ENCODE measurements around the gene PALB2. TPM values are rescaled to one million over a fixed set of nuclear protein-coding genes. Genes with fewer than 3 reads are reported as not detected.

The PALB2 gene
- total and polyA plus RNA-seq, 2 experiments from 2014 or later = 24.2 to 34.0 TPM

DNA sequence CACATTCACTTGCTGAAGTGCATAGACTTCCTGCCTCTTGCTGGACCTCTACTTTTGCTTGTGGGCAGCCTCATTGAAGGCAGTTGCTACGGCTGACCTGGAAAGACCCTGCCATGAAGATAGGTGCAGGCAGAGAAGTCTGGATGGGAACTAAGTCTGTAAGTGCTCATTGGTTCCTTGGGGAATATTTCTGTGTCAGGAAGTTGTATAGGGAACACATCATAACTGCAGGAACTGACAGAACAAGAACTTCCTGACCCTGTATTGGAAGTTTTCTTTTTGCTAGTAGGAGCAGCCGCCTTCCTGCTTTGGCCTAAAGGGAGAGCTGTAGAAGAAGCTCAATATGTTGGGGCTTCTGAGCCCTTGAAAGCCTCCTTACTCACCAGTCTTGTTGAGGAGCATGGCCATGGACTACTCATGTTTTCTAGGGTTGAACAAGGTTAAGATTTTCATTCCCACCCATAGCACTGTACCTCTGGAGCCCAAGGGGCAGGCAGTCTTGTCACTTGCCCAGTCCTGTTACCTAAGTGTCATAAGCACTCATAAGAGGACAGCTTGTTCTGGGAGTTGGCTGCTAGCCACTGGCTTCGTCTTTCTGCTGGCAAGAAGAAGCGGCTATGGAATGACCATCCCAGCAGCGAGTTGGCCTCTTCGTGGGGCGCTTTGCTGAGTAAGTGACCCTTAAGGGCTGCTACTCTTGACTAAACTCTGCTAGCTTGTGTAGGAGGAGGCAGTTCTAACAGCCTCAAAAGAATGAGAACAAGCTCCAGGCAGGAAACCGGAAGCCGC is 76.3 kb downstream of the PALB2 start:
- peaks cover 87% of the 10 kb centered on the region for H3K36me3 Mint-ChIP-seq (ENCODE audit: low read depth)
- H4K20me1 ChIP-seq (replicated peaks; ENCODE audit: insufficient read depth) = peaks cover 18% of the 10 kb centered on the region
- peaks cover 66% of the 10 kb centered on the region for H3K36me3 ChIP-seq (ENCODE audit: insufficient read depth)
- no peak overlapping the region for H3K4me3 ChIP-seq
- ATAC-seq (no peak), DNase-seq (ENCODE audit: low spot score) (no peak)
- H3K4me3 Mint-ChIP-seq = no peak overlapping the region
- no peaks in the 10 kb centered on the region for H3K4me1 ChIP-seq (ENCODE audit: insufficient read depth)
- no peaks in the 10 kb centered on the region for H3K27me3 Mint-ChIP-seq (ENCODE audit: insufficient read depth, low read depth, poor library complexity)
- H3K79me2 ChIP-seq (replicated peaks; ENCODE audit: insufficient read depth) = peaks cover 34% of the 10 kb centered on the region
- no peak for TF ChIP-seq JUNB (IDR thresholded peaks at IDR 0.05; ENCODE audit: unreplicated experiment)
- TF ChIP-seq CREB1 (CRISPR knock-in tag; IDR thresholded peaks at IDR 0.05; ENCODE audit: low read depth) = no peak
- no peak for TF ChIP-seq EZH2 (IDR thresholded peaks at IDR 0.05; ENCODE audit: low read depth, unreplicated experiment)
- no peak for TF ChIP-seq STAT1 (IDR thresholded peaks at IDR 0.05; ENCODE audit: unreplicated experiment)
- TF ChIP-seq POLR2AphosphoS5 (IDR thresholded peaks at IDR 0.05; ENCODE audit: low read depth) = no peak
- TF ChIP-seq ZNF114 (CRISPR knock-in tag; IDR thresholded peaks at IDR 0.05) = no peak
- no peak for TF ChIP-seq ZNF331 (CRISPR knock-in tag; IDR thresholded peaks at IDR 0.05; ENCODE audit: low read depth)
- no peak for TF ChIP-seq NANOG (IDR thresholded peaks at IDR 0.05; ENCODE audit: borderline replicate concordance)
- TF ChIP-seq, protein P1, sequence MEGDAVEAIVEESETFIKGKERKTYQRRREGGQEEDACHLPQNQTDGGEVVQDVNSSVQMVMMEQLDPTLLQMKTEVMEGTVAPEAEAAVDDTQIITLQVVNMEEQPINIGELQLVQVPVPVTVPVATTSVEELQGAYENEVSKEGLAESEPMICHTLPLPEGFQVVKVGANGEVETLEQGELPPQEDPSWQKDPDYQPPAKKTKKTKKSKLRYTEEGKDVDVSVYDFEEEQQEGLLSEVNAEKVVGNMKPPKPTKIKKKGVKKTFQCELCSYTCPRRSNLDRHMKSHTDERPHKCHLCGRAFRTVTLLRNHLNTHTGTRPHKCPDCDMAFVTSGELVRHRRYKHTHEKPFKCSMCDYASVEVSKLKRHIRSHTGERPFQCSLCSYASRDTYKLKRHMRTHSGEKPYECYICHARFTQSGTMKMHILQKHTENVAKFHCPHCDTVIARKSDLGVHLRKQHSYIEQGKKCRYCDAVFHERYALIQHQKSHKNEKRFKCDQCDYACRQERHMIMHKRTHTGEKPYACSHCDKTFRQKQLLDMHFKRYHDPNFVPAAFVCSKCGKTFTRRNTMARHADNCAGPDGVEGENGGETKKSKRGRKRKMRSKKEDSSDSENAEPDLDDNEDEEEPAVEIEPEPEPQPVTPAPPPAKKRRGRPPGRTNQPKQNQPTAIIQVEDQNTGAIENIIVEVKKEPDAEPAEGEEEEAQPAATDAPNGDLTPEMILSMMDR (conservative IDR thresholded peaks at IDR 0.05; ENCODE audit: low read depth in 2 of 2) = no peak
- TF ChIP-seq, protein P2, sequence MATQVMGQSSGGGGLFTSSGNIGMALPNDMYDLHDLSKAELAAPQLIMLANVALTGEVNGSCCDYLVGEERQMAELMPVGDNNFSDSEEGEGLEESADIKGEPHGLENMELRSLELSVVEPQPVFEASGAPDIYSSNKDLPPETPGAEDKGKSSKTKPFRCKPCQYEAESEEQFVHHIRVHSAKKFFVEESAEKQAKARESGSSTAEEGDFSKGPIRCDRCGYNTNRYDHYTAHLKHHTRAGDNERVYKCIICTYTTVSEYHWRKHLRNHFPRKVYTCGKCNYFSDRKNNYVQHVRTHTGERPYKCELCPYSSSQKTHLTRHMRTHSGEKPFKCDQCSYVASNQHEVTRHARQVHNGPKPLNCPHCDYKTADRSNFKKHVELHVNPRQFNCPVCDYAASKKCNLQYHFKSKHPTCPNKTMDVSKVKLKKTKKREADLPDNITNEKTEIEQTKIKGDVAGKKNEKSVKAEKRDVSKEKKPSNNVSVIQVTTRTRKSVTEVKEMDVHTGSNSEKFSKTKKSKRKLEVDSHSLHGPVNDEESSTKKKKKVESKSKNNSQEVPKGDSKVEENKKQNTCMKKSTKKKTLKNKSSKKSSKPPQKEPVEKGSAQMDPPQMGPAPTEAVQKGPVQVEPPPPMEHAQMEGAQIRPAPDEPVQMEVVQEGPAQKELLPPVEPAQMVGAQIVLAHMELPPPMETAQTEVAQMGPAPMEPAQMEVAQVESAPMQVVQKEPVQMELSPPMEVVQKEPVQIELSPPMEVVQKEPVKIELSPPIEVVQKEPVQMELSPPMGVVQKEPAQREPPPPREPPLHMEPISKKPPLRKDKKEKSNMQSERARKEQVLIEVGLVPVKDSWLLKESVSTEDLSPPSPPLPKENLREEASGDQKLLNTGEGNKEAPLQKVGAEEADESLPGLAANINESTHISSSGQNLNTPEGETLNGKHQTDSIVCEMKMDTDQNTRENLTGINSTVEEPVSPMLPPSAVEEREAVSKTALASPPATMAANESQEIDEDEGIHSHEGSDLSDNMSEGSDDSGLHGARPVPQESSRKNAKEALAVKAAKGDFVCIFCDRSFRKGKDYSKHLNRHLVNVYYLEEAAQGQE (IDR thresholded peaks at IDR 0.05; ENCODE audit: unreplicated experiment) = no peak
- TF ChIP-seq, protein P3, sequence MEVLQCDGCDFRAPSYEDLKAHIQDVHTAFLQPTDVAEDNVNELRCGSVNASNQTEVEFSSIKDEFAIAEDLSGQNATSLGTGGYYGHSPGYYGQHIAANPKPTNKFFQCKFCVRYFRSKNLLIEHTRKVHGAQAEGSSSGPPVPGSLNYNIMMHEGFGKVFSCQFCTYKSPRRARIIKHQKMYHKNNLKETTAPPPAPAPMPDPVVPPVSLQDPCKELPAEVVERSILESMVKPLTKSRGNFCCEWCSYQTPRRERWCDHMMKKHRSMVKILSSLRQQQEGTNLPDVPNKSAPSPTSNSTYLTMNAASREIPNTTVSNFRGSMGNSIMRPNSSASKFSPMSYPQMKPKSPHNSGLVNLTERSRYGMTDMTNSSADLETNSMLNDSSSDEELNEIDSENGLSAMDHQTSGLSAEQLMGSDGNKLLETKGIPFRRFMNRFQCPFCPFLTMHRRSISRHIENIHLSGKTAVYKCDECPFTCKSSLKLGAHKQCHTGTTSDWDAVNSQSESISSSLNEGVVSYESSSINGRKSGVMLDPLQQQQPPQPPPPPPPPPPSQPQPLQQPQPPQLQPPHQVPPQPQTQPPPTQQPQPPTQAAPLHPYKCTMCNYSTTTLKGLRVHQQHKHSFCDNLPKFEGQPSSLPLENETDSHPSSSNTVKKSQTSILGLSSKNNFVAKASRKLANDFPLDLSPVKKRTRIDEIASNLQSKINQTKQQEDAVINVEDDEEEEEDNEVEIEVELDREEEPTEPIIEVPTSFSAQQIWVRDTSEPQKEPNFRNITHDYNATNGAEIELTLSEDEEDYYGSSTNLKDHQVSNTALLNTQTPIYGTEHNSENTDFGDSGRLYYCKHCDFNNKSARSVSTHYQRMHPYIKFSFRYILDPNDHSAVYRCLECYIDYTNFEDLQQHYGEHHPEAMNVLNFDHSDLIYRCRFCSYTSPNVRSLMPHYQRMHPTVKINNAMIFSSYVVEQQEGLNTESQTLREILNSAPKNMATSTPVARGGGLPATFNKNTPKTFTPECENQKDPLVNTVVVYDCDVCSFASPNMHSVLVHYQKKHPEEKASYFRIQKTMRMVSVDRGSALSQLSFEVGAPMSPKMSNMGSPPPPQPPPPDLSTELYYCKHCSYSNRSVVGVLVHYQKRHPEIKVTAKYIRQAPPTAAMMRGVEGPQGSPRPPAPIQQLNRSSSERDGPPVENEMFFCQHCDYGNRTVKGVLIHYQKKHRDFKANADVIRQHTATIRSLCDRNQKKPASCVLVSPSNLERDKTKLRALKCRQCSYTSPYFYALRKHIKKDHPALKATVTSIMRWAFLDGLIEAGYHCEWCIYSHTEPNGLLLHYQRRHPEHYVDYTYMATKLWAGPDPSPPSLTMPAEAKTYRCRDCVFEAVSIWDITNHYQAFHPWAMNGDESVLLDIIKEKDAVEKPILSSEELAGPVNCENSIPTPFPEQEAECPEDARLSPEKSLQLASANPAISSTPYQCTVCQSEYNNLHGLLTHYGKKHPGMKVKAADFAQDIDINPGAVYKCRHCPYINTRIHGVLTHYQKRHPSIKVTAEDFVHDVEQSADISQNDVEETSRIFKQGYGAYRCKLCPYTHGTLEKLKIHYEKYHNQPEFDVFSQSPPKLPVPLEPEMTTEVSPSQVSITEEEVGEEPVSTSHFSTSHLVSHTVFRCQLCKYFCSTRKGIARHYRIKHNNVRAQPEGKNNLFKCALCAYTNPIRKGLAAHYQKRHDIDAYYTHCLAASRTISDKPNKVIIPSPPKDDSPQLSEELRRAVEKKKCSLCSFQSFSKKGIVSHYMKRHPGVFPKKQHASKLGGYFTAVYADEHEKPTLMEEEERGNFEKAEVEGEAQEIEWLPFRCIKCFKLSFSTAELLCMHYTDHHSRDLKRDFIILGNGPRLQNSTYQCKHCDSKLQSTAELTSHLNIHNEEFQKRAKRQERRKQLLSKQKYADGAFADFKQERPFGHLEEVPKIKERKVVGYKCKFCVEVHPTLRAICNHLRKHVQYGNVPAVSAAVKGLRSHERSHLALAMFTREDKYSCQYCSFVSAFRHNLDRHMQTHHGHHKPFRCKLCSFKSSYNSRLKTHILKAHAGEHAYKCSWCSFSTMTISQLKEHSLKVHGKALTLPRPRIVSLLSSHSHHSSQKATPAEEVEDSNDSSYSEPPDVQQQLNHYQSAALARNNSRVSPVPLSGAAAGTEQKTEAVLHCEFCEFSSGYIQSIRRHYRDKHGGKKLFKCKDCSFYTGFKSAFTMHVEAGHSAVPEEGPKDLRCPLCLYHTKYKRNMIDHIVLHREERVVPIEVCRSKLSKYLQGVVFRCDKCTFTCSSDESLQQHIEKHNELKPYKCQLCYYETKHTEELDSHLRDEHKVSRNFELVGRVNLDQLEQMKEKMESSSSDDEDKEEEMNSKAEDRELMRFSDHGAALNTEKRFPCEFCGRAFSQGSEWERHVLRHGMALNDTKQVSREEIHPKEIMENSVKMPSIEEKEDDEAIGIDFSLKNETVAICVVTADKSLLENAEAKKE (CRISPR knock-in tag; IDR thresholded peaks at IDR 0.05) = no peak
- TF ChIP-seq, protein P4, sequence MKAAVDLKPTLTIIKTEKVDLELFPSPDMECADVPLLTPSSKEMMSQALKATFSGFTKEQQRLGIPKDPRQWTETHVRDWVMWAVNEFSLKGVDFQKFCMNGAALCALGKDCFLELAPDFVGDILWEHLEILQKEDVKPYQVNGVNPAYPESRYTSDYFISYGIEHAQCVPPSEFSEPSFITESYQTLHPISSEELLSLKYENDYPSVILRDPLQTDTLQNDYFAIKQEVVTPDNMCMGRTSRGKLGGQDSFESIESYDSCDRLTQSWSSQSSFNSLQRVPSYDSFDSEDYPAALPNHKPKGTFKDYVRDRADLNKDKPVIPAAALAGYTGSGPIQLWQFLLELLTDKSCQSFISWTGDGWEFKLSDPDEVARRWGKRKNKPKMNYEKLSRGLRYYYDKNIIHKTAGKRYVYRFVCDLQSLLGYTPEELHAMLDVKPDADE (IDR thresholded peaks at IDR 0.05) = no peak
- no peak for TF ChIP-seq EZH2phosphoT487 (IDR thresholded peaks at IDR 0.05; ENCODE audit: unreplicated experiment)
- no peak overlapping the region for H3K27ac ChIP-seq (ENCODE audit: low read depth)
- no peak overlapping the region for H3K4me2 ChIP-seq
- no peaks in the 10 kb centered on the region; the same call in 2 of the 3 replicates for H3K4me1 Mint-ChIP-seq
- H3K27me3 ChIP-seq (ENCODE audit: insufficient read depth) = no peaks in the 10 kb centered on the region
- peaks cover 11% of the 10 kb centered on the region; the same call in 1 of the 2 replicates for H3F3A ChIP-seq (replicated peaks; ENCODE audit: low read depth)
- H3K27ac Mint-ChIP-seq = no peak overlapping the region
- no peaks in the 10 kb centered on the region for H3K9me3 Mint-ChIP-seq
- H3K9me2 ChIP-seq (ENCODE audit: insufficient read depth) = no peaks in the 10 kb centered on the region
- H2AFZ ChIP-seq = no peak overlapping the region

Data from GM23338 (cell line).